MV-4-11 (cell line): ENCODE measurements around the gene FOXS1.
"Not testable (repeated sequence)": the region's sequence is repeated elsewhere in the genome, so short reads cannot be mapped to it uniquely, and the experiment has no call there.

Experiments
- DNase-seq: peaks from one replicate; lab custom pipeline; 2025; lab: John Stamatoyannopoulos, UW

FOXS1 gene

DNA sequence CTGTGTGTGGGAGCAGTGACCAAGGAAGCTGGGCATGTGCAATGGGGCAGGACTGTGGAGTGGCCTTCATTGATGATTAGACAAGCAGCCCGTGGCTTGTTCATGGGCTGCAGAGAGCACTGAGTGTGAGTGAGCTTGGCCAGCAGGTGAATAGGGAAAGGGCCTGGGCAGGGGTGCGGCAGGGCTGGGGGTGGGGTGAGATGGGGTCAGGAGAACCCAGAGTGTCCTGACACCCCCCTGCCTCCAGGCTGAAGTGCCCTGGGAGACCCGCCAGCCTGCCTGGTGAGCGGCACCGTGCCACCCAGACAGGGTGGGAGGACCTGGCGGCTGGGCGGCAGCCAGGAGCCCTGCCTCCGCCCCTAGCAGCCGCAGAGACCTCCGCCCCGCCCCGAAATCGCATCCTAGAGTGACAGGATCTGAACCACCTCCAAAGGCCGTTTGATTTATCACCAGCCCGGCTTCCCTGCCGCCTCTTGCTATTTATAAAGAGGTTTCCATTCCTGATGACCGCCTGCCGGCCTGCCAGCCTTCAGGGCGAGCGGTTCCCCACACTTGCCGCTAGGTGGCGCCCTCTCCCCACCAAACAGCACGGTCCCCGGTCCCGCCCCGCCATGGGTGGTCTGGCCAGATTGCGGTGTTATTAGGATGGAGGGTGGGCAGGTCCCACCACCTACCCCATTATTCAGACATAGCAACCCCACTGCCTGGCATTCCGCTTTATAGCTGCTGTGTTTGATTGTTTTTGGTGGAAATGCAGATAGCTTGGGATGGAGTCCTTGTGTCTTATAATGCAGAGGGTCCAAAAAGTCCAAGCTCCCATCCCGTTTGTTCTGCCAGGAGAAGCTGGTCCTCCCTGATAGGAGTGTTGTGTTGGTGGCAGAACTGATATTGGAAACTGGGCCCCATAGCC is 22.7 kb downstream of the FOXS1 start:
- DNase-seq: peak; percentile 76

DNA sequence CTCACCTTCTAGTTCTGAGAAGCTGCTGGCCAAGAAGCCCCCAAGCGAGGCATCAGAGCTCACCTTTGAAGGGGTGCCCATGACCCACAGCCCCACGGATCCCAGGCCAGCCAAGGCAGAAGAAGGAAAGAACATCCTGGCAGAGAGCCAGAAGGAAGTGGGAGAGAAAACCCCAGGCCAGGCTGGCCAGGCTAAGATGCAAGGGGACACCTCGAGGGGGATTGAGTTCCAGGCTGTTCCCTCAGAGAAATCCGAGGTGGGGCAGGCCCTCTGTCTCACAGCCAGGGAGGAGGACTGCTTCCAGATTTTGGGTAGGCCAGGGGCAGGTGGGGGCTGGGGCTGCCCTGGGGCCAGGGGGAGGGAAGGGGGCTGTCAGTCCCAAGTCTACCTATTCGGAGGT is 24.0 kb downstream of the FOXS1 start:
- no peak for DNase-seq

DNA sequence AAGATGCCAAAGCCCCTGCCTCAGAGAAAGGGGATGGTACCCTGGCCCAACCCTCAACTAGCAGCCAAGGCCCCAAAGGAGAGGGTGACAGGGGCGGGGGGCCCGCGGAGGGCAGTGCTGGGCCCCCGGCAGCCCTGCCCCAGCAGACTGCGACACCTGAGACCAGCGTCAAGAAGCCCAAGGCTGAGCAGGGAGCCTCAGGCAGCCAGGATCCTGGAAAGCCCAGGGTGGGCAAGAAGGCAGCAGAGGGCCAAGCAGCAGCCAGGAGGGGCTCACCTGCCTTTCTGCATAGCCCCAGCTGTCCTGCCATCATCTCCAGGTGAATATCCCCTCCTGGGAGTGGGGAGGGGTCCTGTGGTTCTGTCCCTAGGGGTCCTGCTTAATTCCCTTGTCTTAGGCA is 25.2 kb downstream of the FOXS1 start:
- no peak for DNase-seq

DNA sequence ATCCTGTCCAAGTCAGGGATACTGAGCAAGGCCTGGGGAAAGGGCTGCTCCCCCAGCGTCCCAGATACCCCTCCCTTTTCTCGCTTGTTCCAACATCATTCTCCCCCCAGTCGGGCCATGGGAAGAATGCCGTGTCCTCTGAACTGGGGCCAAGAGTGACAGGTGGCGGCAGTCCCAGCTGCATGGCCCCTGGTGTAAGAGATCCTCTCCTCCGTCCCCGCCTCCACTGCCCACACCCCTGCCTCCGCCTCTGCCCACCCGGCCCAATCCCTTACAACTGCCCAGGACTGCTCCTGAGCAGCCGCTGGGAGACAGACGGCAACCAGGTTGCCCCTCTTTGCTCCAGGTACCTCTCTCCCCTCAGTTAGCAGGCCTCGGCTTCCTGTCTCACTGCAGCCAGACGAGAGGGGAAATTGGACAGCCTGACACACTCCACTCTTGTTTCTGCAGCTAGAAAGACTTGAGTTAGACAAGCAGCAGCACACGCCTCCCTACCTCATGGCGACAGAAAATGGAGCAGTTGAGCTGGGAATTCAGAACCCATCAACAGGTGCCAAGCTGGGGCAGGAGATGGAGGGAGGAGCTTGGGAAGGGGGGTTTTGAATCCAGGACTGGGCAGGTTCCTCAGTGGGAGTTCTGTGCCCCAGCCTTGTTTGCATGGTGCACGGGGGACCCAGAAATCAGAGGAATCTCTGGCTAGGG is 26.2 kb downstream of the FOXS1 start, which contains the start of gene MYLK2:
TSS of gene MYLK2 (plus strand) at position 274 of the 702 bp plus-strand sequence. CDS start at position 499, 225 bp downstream.
- no peak for DNase-seq

DNA sequence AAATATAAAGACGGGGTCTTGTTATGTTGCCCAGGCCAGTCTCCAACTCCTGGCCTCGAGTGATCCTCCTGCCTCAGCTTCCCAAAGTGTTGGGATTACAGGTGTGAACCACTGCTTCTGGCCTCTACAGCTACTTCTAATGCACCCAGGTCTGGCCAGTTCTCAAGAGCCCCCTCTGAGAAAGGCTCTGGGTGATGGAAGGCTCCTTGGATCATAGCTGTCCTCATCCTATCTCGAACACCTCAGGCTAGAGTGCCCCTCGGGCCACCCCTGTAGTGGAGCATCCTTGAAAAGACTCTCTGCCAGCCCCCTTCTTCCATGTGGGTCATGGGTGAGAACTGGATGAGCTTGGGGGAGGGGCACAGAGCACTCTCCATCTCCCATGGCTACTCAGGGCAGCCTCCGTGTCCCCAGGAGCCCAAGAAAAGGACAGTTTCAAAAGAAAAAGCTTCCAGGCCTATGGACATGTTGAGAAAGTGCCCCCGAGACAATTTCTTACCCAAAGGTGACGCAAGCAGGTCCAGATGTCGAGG is 27.0 kb downstream of the FOXS1 start:
- no peak for DNase-seq

DNA sequence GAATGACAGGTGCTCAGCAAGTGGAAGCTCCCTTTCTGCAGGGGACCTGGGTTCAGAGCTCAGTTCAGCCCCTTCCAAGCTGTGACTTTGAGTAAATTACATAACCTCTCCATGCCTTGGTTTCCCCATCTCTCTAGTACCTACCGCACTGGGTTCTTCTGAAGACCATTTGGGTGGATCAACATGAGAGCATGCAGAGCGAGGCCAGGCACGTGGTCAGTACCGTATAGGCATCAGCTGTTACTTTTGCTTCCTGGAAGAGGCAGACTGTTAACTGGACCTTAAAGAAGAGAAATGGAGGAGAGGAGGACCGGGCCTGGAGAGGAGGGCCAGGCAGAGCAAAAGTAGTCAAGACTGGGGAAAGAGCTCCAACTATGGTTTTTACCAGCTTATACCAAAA is 27.9 kb downstream of the FOXS1 start:
- no peak for DNase-seq

DNA sequence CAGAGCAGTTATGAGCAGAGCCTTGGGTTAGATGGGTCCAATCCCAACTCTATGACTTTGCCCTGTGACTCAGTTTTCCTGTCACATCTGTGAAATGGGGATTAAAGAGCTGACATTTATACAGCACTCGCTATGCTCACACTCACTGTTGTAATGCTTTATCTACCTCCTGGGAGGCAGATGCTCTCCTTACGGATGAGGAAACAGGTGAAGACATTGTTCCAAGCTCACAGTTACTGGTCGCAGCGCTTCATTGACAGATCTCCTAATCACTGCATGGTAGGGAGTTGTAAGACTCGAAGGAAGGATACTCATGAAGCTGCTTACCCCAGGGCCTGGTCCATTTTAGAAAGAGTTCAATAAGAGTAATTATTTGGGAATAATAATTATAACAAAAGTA is 29.2 kb downstream of the FOXS1 start:
- DNase-seq: no peak

DNA sequence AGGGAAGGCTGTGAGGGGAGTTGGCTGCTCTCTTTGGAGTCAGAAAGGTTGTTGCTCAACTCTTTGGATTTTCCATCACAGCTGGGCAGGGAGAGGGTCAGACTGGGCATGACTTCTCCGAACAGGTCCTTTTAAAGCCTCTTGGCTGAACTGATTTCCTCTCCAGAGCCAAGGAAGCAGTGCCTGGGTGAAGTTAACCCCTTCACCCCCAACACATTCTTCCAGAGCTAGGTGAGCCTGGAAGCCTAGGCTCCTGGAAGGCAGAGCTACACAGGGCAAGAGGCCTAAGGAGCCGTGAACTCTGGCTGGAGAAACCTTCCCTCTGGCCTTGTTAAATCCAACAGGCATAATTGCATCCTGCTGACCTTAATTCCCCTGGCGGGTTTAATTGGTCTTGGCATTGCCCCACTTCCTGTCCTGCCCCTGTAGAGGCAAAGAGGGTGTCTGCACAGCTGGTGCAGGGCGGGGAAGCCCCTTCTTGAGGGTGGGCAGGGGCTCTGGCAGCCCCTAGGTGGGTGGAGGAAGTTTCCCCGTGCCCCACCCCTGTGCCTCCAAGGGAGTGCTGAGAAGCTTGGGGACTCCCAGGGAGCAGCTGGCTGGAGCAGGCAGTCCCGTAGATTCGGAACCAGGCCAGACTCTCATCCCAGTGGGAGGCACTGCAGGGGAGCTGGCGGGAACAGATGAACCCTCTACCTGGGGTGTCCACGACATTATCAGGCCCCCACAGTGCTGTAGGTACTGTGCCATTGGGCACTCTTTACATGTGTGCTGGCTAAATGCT is 29.8 kb downstream of the FOXS1 start:
- no peak for DNase-seq

DNA sequence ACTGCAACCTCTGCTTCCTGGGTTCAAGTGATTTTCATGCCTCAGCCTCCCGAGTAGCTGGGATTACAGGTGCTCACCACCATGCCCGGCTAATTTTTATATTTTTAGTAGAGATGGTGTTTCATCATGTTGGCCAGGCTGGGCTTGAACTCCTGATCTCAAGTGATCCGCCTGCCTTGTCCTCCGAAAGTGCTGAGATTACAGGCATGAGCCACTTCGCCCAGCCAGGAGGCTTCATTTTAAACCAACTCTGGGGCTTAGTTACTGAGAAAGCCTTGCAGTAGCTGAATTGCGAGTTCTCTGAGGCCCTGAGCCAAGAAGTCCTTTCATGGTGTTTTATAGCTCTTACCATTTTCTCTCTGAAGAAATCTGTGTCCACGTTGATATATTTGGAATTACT is 31.3 kb downstream of the FOXS1 start:
- DNase-seq: not testable (repeated sequence)

DNA sequence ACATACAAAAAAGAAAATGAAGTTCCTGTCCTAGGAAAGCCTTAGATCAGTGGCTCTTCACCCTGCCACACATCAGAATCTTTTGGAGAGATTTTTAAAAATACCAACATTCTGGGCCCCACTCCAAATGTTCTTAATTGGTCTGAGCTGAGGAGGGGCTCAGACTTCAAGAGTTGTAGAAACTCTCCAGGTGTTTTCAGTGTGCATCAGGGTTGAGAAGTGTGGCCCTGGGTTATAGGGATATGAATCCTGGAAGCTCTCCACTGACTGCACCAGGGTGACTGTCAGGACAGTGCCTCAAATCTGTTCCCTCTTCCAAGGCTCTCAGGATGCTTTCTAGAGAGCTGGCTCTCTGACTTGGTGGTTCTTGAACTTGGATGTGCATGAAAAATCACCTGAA is 31.8 kb downstream of the FOXS1 start:
- no peak for DNase-seq

DNA sequence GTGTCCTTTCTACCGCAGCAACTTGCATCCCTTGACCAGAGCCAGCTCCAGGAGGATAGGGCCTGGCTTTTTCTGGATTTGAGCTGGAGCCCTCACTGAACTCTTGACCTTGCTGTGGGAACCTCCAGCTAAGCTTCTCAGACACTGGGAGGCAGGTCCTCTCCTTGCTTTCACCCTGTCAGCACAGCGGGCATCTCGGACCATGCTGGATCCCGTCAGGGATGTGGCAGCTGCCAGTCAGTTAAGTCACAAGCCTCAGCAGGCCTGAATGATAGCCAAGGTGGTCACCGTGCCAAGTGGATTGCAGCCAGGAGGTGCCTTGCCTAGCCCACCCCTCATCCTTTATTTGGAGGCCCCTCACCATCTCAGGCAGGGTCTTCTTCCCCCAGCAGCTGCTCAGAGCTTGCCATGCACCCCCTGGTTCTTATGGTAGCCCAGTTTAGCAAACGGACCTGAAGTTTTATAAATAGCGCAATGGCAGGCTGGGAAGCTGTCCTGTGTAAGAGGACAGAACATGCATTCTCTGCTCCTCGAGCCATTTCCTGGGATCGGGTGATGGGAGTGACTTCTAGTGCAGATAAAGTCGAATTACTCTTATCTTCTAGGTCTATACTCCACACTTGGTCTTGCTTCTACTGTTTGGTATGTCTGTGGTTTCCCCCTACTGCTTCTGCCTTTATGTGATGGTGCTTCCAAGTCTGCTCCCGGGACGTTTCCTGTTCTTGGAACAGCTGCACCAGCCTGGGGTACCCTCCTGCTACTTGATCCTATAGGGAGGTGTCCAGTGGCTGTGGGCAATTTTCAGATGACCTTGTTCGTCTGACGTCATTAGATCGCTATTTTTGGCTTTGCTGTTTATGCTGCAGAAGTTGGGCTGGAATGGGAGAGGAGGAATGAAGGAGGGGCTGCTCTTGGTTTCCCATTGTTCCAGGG is 33.3 kb downstream of the FOXS1 start:
- DNase-seq: no peak

DNA sequence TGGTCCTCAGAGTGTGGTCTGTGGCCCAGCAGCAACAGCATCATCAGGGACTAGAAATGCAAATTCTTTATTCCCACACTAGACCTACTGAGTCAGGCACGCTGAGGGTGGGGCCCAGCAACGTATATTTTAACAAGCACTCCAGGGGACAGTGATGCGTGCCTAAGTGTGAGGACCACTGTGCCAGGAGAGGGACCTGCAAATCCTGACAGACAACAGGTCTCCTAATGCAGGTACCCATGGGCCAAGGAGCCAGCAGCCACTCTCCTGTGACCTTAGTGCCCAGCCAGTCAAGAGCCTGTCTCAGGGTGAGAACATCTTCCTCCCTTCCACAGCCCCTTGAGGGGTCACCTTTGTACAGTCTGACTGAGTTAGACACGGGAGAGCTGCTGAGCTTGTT is 34.2 kb downstream of the FOXS1 start:
- no peak for DNase-seq

DNA sequence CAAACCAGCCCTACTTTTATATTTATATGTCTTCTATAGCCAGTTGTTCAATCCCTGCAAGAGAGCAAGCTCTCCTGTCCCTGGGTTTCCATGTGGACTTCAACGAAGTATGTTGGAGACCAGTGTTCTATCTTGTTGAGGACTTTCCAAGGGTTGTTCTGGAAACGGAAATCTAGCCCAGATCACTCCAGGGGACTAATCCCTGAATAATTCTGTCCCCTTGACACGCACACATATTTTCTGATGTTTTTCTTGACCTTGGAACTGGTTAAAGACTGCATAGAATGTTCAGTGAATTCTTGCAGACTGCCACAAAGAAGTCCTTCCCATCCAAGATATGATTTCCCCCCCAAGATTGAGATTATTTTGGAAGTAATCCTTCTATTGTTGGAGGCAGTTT is 35.7 kb downstream of the FOXS1 start:
- no peak for DNase-seq

DNA sequence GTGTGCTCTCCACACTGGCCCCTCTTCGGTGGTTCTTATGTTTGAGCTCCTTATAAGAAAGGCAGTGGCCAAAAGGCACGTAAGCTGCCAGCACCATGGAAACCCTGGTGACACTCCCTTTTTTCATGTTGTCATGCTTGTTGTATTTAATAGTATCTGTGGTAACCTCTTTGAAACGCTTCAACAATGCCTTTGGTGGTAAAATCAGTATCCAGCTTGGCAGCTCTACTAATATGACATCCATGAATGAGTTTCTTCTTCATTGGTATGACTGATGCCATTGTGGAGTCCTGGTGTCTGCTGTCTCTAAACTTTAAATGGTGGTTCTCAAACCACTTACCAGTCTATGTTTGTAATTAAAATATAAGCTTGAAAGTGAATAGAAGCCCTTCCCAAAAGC is 36.9 kb downstream of the FOXS1 start:
- no peak for DNase-seq

DNA sequence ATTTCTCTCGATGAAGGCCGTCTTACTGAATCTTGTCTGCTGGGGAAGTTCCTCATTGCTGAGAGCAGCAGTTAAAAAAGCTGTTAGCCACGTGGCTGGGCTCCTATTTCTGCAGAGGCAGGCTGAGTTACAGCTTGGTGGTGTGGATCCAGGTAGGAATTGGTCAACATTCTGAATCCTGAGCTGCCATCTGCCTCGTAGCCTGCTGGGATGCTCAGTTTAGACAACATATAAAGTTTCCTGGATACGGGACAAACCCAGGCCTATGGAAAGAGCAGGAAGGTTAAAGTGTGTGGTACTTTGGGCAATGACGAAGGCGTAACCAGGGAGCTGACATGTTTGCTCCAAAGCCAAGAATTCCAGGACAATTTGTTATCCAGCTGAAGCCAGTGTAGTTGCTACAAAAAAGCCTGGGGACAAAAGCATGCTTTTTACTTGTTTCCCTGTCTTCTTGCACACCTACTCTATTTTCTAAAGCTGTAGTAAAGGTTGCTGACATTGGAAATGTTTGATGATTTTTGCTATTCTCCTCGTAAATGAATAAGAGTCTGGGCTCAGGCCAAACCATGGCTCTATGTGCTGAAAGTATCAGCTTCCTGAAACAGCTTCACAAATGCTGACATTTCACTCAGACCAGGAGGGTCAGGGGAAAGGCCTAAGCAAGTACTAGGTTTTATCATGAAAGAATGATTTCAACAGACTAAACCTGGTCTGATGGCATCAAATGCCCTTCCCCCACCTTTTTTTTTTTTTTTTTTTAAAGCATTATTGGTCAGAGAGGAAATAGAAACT is 38.6 kb downstream of the FOXS1 start:
- DNase-seq: peak; percentile 73

DNA sequence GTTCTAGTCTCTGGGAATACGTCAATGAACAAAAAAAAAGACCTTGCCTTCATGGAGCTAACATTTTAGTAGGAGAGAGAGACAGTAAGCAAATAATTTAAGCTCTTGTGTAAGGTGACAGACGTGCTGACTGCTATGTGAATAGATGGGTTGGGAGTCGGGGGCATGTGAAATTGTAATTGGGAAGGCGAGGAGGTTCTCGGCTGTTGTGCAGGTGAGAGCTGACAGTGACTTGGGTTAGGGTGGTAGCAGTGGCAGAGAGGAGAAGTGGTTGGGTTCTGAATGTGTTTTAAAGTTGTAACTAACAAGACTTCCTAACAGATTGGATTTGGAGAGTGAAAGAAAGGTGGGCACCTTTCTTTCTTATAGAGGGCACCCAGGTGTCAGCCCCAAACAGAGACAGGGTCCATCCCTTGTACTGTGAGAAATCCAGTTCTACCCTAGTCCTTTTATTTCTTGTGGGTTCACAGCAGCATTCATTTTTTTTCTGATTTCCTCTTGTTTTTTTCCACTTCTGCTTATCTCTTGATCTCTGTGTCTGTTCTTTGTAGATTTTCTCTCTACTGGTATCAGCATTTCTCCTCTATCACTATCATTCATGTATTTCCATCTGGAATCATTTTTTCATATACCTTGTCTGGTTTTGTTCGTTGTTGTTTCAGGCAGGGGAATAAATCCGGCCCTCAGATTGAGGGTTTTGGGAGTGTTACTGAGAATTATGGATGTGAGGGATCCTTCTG is 41.7 kb downstream of the FOXS1 start:
- DNase-seq: no peak

DNA sequence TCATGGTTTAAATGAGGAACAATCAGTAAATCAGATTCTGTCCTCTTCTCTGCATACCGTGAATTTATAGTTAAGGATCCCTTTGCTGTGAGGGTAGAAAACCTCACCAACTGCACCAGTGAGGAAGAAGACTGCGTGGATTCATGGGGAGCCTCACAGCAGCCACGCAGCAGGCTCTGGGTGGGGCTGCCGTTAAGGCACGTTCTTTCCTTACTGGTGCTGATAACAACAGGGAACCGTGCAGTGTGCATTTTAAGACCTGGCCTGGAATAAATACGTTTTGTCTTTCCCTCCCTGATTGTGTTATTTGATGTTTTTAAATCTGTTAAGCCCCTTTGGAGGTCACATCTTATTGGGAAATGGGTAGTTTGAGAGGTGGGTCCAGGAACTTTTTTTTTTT is 43.9 kb downstream of the FOXS1 start:
- no peak for DNase-seq

DNA sequence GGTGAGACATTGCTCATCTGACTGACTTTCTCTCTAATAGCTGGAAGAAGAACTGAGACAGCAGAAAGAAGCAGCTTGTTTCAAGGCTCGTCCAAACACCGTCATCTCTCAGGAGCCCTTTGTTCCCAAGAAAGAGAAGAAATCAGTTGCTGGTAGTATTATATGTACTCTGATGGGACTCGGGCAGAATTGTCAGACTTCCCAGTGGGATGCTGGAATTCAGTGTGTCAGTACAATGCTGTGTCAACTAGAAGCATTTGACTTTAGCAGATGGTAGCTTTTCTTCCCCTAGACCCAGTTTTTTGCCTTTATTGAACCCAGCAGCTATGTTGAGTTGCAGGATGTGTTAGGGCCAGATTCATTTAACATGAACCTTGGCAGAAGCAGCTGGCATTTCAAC is 48.0 kb downstream of the FOXS1 start:
- no peak for DNase-seq
